NCI-H2227 (cell line): ENCODE data around the gene HDHD3.
"Not testable (repeated sequence)": the region's sequence is repeated elsewhere in the genome, so short reads cannot be mapped to it uniquely, and the experiment has no call there.

Source experiments
- DNase-seq: peaks from one replicate; lab custom pipeline; 2025; ENCODE audit not compliant: unreplicated experiment; lab: John Stamatoyannopoulos, UW

The HDHD3 gene, protein sequence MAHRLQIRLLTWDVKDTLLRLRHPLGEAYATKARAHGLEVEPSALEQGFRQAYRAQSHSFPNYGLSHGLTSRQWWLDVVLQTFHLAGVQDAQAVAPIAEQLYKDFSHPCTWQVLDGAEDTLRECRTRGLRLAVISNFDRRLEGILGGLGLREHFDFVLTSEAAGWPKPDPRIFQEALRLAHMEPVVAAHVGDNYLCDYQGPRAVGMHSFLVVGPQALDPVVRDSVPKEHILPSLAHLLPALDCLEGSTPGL

DNA sequence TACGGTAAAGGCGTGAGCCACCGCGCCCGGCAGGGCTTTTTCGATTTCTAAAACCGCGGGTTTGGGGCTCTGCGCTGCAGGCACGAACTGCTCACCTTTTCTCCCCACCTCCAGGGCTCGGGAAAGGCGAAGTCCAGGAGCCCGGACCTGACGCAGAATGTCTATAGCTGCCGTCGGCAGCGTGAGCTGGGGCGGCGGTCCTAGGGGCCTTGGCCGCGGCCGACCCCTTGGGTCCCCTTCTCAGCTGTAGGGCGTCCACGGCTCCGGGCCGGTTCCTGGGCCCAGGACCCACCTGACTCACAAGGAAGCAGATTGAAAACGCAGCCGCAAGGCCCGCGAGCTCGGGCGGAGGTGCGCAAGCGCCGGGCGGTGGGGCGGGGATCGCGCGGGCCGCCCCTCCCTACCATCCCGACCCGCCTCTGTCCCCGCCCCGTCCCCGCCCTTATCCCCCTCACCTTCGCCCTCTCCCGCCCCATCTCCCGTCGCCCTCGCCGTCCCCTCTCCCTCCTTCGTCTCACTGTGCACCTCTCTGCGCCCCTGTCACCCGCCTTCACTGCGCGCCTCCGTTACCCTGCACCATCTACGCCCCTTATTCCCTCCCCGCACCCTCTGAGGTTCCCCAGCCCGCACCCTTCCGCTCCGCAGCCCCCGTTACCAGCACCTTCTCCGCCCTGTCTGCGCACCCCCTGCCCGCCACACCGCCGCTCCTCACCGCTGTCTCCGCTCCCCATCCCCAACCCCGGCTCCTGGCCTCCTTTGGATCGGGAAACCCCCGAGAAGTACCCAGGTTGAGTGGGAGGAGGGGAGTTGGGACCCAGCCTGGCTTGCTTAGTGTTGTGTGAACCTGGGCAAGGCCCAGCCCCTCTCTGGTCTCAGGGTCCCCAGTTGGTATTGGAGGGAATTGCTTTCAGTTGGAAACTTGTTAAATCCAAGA lies at the start of gene HDHD3:
HDHD3 (minus strand) TSS at position 353 of the 934 bp plus-strand sequence. CDS start 2,632 bp downstream, outside the sequence.
- peak; percentile 85 for DNase-seq

DNA sequence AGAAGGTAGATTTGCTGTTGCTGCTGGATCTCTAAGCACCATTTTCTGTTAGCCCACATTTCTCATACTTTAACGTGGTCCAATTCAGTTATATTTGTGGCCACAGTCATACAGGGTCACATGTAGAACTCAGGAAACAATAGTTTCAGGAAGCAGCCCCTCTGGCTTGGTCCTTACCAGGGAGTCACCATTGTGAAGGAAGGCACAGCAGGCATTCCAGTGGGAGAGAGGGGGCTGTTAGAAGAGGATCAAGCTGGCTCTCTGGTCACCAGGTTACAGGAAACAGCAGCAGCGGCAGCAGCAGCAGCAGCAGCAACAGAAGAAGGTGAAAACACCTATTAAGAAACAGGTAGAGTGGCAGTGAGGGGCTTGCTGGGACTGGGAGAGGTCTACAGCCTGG lies 48.3 kb upstream of the HDHD3 start:
- DNase-seq: no peak

DNA sequence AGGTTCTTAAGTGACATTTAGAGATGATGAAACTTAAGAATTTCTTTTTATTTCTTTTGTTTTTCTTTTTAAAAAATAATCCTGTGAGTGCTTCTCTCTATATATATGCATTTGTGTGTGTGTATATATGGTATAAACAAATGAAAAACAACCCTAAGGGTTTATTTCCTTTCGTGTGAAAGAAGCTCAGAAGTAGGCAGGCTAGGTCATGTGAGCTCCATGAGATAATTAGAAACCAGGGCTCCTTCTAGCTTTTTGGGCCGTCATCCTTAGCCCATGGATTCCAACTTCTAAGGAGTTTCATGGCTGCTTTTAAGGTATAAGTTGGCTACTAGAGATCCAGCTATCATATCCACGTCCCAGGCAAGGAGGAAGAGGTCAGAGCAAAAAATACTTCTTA lies 44.9 kb upstream of the HDHD3 start:
- DNase-seq: no peak

DNA sequence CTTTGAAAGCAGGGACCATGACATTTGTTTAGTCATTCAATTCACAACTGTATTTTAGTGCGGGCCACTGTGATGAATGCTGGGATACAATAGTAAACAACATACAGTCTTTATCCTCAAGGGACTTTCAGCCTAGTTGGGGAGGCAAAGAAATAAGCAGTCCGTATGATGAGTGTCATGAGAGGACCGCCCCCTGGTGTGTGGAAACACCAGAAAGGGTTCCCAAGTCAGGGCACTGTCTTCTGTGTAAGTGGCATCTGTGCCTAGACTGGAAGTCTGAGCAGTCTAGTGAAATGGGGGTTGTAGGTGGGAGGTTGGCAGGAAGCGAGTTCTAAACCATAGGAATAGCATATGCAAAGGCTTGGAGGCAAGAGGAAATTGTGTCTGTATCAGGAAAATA lies 40.6 kb upstream of the HDHD3 start:
- DNase-seq: no peak

DNA sequence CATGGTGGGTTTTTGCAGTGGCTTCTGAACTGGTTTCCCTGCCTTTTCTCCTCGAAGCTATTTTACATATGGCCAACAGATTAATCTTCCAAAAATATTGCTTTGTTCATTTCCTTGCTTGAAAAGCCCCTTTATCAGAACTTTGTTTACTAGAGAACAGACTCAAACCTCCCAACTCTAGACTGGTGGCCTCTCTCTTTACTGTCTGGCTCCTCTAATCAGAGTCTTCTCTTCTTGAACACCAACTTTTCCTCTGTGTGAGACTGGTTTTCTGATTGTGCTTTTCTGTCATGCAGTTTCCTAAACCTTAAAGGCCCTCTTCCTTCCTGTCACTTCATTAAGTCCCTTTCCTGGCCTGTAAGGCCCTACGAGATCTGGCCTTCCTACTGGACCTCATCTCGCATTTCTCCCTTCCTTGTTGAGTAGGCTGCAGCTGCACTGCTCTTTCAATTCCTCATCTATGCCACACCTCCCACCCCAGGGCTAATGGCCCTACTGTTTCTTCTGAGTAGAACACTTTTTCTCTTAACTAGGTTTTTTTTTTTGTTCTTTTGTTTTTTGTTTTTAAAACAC lies 39.4 kb upstream of the HDHD3 start:
- DNase-seq: no peak

DNA sequence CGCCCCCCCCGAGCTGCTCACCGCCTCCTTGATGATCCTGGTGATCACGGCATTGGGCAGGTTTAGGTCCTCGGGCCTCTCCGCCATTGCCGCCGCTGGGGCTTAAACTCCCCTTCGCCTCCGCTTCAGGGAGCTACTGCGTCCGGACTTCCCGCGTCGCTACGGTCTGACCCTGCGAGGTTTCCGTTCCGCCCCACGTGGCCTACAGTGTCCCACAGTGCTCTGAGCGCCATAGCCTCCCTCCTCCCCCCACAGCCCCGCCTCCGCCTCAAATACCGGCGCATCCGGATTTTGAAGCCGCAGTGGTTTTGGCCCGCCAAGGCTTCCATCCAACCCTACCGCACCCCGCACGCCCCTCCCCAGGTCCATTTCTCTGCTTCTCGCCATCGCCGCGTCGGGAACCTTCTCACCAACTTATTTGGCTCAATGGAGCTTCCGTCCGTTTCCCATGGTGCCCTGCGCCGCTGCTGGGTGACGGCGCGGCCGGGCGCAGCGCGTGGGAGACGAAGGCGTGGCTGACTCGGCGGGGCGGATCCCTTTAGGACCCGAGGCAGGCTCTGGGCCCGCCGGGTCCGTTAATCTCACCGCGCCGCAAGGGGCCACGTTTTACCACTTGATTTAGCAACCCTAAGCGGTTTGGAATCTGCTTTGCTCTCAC lies 33.5 kb upstream of the HDHD3 start, which contains the start of the genes C9orf43 and POLE3:
C9orf43 (plus strand) TSS at position 541 of the 658 bp plus-strand sequence. CDS start 2,747 bp downstream, outside the sequence.
POLE3 (minus strand) TSS at position 469 of the 658 bp plus-strand sequence; CDS start at position 87, 382 bp downstream.
- peak; percentile 95 for DNase-seq

DNA sequence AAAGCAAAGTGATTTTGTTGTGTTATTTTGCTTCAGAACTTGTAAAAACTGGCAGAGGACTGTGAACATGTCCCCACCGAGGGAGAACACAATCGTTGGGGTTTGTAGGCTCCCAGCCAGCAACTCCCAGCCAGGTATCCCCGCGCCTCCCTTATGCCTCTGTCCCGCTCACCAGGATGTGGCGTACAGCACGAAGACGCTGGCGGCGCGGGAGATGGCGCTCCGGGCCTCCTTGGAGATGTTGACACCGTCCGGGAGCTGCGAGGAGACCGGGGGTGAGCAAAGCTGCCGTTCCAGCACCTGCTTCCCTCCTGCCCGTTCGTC lies 33.1 kb upstream of the HDHD3 start:
- DNase-seq: no peak

DNA sequence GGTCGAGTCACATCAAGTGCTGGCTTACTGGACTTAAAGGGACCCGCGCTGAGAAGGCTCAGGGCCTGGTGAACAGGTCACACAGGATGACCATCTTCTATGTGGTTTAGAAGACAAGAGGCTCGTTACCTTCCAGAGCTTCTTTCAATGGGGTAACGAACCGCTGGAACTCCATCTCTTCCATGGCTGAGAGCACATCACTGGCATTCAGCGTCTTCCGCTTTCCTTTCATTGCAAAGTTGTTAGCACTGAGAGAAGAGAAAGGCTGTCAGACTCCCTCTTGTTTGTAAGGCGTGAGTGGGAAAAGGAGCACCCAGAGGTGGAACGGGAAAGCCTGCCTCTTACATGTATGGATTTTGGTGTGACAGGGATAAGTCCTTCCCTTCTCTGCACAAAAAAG lies 32.7 kb upstream of the HDHD3 start:
- DNase-seq: no peak

DNA sequence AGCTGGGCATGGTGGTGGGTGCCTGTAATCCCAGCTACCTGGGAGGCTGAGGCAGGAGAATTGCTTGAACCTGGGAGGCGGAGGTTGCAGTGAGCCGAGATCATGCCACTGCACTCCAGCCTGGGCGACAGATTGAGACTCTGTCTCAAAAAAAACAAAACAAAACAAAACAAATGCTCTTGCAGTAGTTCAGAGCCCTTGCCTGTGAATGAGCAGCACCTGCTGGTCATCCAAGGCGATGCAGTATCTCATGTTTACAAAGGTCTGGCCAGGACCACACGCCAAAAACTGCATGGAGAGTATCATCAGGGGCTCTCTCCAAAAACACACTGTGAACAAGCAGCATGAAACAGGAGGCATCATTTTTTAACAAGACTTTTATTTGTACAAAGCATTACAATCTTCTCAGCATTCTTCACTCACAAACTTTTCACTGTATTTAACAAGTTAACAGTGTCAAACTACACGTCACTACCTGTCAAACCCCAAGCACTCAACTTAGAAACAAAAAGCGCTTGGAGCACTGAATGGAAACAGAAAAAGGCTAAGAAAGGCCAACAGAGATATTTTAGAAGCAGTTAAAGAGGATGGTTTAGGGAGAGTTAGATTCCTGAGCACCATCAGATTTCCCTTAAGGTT lies 30.2 kb upstream of the HDHD3 start:
- DNase-seq: peak; percentile 62

DNA sequence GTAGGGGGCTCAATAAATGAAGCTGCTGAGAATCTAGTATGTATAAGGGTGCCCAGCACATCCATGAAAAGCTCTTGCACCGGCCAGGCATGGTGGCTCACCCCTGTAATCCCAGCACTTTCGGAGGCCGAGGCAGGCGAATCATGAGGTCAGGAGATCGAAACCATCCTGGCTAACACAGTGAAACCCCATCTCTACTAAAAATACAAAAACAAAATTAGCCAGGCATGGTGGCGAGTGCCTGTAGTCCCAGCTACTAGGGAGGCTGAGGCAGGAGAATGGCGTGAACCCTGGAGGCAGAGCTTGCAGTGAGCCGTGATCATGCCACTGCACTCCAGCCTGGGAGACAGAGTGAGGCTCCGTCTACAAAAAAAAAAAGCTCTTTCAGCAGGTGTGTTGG lies 29.6 kb upstream of the HDHD3 start:
- not testable (repeated sequence) for DNase-seq

DNA sequence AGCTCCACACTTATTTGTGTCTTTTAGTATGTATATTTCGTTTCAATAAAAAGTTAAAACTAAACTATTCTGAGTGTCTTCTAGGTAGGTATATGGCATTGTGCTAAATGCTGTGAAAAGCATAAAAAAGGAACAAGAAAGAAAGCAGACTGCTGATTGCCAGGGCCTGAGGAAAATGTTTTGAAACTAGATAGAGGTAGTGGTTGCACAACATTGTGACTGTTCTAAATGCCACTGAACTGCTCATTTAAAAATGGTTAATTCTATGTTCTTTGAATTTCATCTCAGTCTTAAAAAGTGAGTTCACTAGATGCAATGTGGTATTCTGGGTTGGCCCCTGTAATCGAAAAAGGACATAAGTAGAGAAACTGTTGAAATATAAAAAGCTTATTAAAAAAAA lies 26.9 kb upstream of the HDHD3 start:
- DNase-seq: no peak

DNA sequence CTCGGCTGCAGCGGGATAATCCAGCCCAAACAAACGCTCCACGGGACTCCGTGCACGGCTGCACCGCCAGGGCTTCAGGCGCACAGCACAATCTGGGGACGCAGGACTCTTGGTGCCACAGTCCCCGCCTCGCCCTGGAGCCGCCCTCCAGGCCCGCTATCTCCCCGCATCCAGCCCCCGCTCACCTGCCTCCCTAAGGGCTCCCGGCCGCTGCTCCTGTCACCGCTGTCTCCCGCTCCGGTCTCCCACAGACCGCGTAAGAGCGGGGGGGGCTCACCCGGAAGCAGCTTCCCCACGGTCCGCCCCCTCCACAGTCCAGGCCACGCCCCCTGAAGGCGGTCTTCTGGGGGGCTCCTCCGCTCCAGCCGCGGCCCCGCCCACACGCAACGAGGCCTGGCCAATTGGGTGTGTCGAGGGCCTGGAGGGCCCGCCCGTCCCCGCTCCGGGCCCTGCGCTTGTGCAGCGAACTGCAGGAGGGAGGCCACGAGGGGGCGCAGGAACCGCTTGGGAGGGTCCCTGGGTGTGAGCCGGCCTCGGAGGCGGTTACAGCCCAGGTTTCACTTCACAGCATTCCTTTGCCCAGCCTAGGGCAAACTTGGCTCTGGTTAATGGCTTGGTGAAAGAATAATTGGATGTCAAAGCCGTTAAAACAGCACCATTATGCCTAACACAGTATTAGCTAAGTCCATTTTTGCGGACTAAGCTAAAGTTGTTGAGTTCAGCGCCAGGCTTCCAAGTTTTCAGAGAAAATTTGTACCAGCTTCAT lies 24.4 kb upstream of the HDHD3 start, which contains the start of gene ALAD:
ALAD (minus strand) TSS at position 258 of the 766 bp plus-strand sequence. CDS start 7,725 bp downstream, outside the sequence.
- peak; percentile 98 for DNase-seq

DNA sequence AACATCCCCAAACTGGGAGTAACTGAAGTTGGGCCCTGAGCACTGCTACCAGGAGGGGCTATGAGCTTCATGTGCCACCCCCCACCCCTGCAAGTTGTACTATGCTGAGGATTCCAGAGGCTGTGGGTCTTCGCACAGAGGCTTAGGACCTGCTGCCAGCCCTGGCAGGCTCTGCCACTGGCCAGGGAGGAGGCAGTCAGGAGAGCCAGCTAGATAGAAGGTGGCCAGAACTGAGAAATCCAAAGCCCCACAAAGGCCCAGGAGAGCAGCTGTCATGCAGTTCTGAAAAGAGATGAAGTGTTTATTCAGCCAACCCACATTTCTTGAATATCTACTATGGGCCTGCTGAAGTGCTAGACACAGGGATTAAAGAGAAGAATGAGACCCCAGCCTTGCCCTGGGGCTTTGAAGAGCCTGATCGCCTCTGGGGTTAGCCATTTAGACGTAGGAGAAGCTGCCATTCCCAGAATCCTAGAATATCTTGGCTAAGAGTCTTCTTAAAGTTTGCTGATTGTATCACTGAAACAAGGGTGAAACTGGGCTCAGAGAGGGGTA lies 22.9 kb upstream of the HDHD3 start:
- DNase-seq: no peak

DNA sequence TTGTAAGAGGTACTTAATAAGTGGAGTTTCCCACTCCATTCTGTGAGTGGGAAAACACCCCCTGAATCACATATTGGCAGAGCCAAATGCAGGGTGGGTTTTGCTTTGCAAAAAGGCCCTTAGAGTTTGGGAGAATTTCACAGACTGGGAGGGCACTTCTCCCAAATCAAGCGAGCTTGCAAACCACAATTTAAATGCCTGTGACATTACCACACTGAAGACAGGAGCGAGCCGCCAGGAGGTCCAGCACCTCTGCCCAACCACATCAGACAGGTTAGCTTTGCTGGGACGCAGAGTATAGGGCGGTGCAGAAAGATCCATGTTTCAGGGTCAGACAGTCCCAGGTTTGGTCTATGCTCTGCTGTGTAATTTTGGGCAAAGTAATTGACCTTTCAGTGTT lies 22.0 kb upstream of the HDHD3 start:
- DNase-seq: no peak

DNA sequence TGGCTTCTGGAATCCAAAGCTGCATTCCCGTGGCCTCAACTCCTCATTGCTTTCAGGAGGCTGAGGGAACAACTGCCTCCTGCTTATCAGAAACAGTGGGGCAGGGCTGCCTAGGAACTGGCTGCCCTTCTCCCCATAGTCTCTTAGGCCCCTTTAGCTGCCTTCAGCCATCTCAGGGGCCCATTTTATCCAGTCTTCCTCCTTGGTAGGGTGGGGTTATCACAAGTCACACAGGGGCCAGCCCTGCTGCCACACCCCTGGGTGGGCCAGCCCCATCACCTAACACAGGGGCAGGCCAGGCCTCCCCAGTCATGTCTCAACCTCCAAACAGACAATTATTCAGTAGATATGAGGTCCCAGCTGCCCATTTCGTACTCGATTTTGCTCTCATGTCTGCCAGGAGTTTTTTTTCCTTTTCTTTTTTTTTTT lies 20.4 kb upstream of the HDHD3 start:
- DNase-seq: no peak

DNA sequence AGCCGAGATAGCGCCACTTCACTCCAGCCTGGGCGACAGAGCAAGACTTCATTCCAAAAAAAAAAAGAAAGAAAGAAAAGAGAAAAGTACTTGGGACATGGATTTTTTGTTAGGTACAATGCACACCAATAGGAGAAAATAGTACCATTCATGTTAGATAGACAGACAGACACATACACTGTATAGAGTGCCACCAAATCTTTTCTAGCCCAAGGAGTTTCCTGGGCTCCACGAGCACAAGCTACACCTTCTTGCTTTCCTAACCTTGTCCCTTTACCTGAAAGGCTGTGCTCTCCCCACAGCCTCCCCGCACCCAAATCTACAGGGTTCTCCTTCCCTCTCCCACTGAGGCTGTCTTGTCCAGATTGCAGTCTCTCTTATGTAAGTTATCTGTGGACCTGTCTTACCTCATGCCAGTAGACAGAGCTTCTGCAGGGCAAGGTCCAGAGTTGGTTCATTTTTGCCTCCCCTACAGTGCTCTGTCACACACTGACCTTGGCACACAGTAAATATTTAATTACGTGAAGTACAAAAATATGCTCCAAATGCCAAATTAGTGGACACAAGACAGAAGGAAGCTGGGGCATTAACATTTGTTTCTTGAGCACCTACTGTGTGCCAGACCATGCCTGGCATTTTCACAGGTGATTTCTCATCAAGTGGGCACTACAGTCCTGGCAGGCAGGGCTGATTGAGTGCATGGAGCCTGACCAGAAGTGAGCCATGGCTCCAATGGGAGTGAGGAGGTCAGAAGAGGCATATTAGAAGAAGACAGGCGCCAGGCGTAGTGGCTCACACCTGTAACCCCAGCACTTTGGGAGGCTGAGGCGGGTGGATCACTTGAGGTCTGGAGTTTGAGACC lies 18.4 kb upstream of the HDHD3 start:
- no peak for DNase-seq

DNA sequence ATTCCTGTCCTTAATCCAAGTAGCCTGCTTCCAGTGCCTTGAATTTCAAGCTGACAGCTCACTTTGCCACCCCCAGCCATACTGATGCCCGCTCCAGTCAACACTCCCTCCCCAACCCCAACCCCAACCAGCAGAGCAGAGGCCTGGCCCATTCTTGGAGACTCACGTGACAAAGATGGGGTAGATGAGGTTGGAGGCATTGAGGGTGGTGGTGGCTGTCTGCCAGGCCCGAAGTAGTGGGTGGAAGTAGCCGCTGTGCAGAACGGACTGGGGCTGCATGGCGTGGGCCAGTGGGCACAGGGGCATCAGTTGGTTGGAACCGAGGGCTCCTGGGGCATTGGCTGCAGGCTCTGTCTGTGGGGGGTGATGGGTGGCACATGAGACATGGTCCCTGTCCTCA lies 16.5 kb upstream of the HDHD3 start:
- no peak for DNase-seq

DNA sequence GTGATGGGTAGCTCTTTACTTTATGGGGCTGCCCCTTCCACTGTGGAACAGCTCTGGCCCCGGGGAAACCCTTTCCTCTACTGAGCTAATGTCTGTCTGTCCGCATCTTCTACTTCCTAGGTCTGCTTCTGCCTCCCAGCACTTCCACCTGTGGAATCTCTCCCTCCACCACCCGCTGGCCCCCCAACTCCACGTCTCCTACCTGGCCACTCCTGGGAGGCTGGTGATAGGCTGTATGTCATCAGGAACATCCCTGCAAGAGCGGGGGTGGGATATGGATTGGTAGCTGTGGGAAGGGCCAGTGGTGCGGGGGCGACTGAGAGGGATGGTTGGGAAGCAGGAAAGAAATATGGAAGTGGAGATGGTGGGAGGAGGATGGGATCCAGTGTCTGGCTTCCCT lies 15.1 kb upstream of the HDHD3 start:
- no peak for DNase-seq
